HG02678 (cell line): Measurements from ENCODE around the gene PANK3.
"Not testable (repeated sequence)": the region's sequence is repeated elsewhere in the genome, so short reads cannot be mapped to it uniquely, and the experiment has no call there.

Source experiments
- ATAC-seq: cut with Tn5 transposase; IDR thresholded peaks from one replicate; pipeline ENCODE4 v1.9.1; 2021; ENCODE audit warnings: mild to moderate bottlenecking, moderate library complexity; ENCODE audit not compliant: unreplicated experiment

PANK3 gene

GRCh38 chr5:168553377-168554130, 25.6 kb downstream of the PANK3 start:
- ATAC-seq, result no peak

GRCh38 chr5:168552146-168552545, 27.0 kb downstream of the PANK3 start:
- no peak for ATAC-seq

GRCh38 chr5:168550656-168551055, 28.5 kb downstream of the PANK3 start:
- no peak for ATAC-seq

GRCh38 chr5:168549554-168549953, 29.6 kb downstream of the PANK3 start:
- ATAC-seq, result no peak

- ATAC-seq, result no peak
These were observed 42.0 kb downstream of the PANK3 start for GRCh38 chr5:168537176-168537575.

- ATAC-seq, result not testable (repeated sequence)
These were observed 44.8 kb downstream of the PANK3 start for GRCh38 chr5:168534351-168534750.

- no peak for ATAC-seq
These were observed 46.9 kb downstream of the PANK3 start for GRCh38 chr5:168531987-168532864.

- no peak for ATAC-seq
These were observed 48.0 kb downstream of the PANK3 start for GRCh38 chr5:168531191-168531590.

- ATAC-seq, result no peak
These were observed 48.5 kb downstream of the PANK3 start for GRCh38 chr5:168530621-168531150.

- no peak for ATAC-seq
These were observed 49.6 kb downstream of the PANK3 start for GRCh38 chr5:168529374-168530234.

- no peak for ATAC-seq
These were observed 50.4 kb downstream of the PANK3 start, which contains the start of gene FBLL1 for GRCh38 chr5:168528521-168529373. TSS of gene FBLL1 (plus strand) at chr5:168529305. CDS start at chr5:168529505, 200 bp downstream.

- ATAC-seq, result no peak
These were observed 51.3 kb downstream of the PANK3 start for GRCh38 chr5:168527756-168528295.

GRCh38 chr5:168525856-168526255, 53.3 kb downstream of the PANK3 start:
- no peak for ATAC-seq

- ATAC-seq, result no peak
These were observed 65.2 kb downstream of the PANK3 start for GRCh38 chr5:168513861-168514428.

GRCh38 chr5:168502563-168503237, 76.5 kb downstream of the PANK3 start:
- no peak for ATAC-seq
